K562 (cell line): ENCODE data around the gene CSNK1A1L. TPM values are rescaled to one million over a fixed set of nuclear protein-coding genes. Genes with fewer than 3 reads are reported as not detected.
A peak's percentile ranks its signal among the peaks of the same experiment; 100 is the strongest.

Experiments
- ATAC-seq: fragments of 200-7000 bp; cut with Tn5 transposase; 3 replicates; pipeline ENCODE4 v1.9.1; 2020; ENCODE audit warnings: moderate library complexity
- BruUV-seq: library from RNA; stranded (reverse); fragments of 400-500 nt; replicated peaks from 2 replicates; lab custom pipeline; 2021; lab: Mats Ljungman, UMichigan
- CTCF ChIA-PET: fragments of 300-600 bp; formaldehyde crosslinking; extraction: SDS; loops from one replicate; lab custom pipeline; 2021; ENCODE audit warnings: low intra/inter-chr PET ratio; lab: Yijun Ruan, JAX
- POLR2A ChIA-PET: fragments of 300-600, 350-650 bp; sonication (Branson Sonifier 250); formaldehyde crosslinking; extraction: SDS; loops from one replicate; lab custom pipeline; 2021; ENCODE audit warnings: antibody characterized with exemption, inconsistent platforms; lab: Yijun Ruan, JAX
- DNase-seq, 4 experiments: peaks; one replicate each; pipeline versions ENCODE4 v3.0.0 to v3.0.0-alpha.2; 2011 to 2018; ENCODE audit warnings: low spot score in 3 of 4, mixed read lengths in 3 of 4; ENCODE audit errors: extremely low read depth in 1 of 4
- FAIRE-seq: peaks from 2 replicates; lab custom pipeline; 2011; peaks lifted over from hg19 to GRCh38; lab: Jason Lieb, UNC
- H2AFZ ChIP-seq: 2 replicates; pipeline ENCODE4 v1.6.0; 2011; ENCODE audit warnings: low read depth, low read length, control low read depth, inconsistent platforms
- H3K27ac ChIP-seq: fragments of 200-600 bp; 3 replicates; pipeline ENCODE4 v1.8.0; 2011; ENCODE audit warnings: low read depth, mild to moderate bottlenecking, control low read depth, inconsistent platforms, low read length, moderate library complexity, mixed read lengths; ENCODE audit errors: extremely low read depth
- H3K27me3 ChIP-seq, 2 experiments: fragments of 300-600 bp in 1 of 2; 2 replicates in 1 of 2; 3 replicates in 1 of 2; pipeline versions ENCODE4 v1.6.0 to v1.8.0; 2011; ENCODE audit warnings: inconsistent platforms in 2 of 2, low read length in 2 of 2, mild to moderate bottlenecking in 1 of 2, mixed read lengths in 1 of 2, moderate library complexity in 1 of 2; ENCODE audit not compliant: control insufficient read depth in 2 of 2, insufficient read depth in 2 of 2
- H3K36me3 ChIP-seq: fragments of 300-600 bp; 3 replicates; pipeline ENCODE4 v1.8.0; 2011; ENCODE audit warnings: mild to moderate bottlenecking, low read length, inconsistent platforms; ENCODE audit not compliant: control insufficient read depth, insufficient read depth
- H3K4me1 ChIP-seq, 2 experiments: fragments of 200-600 bp in 1 of 2; replicated peaks in 1 of 2; 2 replicates in 1 of 2; 3 replicates in 1 of 2; pipeline versions ENCODE4 v1.5.1 to v1.8.0; 2011; ENCODE audit warnings: inconsistent platforms in 2 of 2, low read length in 2 of 2, mild to moderate bottlenecking in 1 of 2, mixed read lengths in 1 of 2, moderate library complexity in 1 of 2; ENCODE audit not compliant: control insufficient read depth in 2 of 2, insufficient read depth in 2 of 2
- H3K4me2 ChIP-seq: 2 replicates; pipeline ENCODE4 v1.6.1; 2011; ENCODE audit warnings: low read length, control low read depth, inconsistent platforms, mixed read lengths; ENCODE audit not compliant: insufficient read depth
- H3K4me3 ChIP-seq: fragments of 200-600 bp; sonication (generic), shearing (Covaris generic); 2 replicates; pipeline ENCODE4 v1.5.1; 2016; ENCODE audit warnings: control low read depth, inconsistent platforms
- H3K79me2 ChIP-seq: fragments of 200-600 bp; 3 replicates; pipeline ENCODE4 v1.8.0; 2011; ENCODE audit warnings: low read length, inconsistent platforms; ENCODE audit not compliant: control insufficient read depth, insufficient read depth
- H3K9ac ChIP-seq, 2 experiments: 2 replicates each; pipeline versions ENCODE4 v1.6.0 to v1.6.1; 2011; ENCODE audit warnings: low read depth in 2 of 2, low read length in 2 of 2, control low read depth in 1 of 2, inconsistent platforms in 1 of 2, mild to moderate bottlenecking in 1 of 2, mixed read lengths in 1 of 2; ENCODE audit not compliant: insufficient read depth in 1 of 2
- H3K9me1 ChIP-seq: one replicate; pipeline ENCODE4 v1.6.0; 2011; ENCODE audit warnings: inconsistent platforms, mild to moderate bottlenecking, low read length, moderate library complexity; ENCODE audit not compliant: control insufficient read depth, insufficient read depth
- H3K9me3 ChIP-seq: replicated peaks from 2 replicates; pipeline ENCODE4 v1.5.1; 2011; ENCODE audit warnings: low read depth, low read length, inconsistent platforms; ENCODE audit not compliant: control insufficient read depth, insufficient read depth
- H4K20me1 ChIP-seq: replicated peaks from 2 replicates; pipeline ENCODE4 v1.6.1; 2011; ENCODE audit warnings: low read length, inconsistent platforms, mixed read lengths; ENCODE audit not compliant: control insufficient read depth, insufficient read depth
- E2F4 ChIP-seq: sonication (generic); formaldehyde crosslinking; IDR thresholded peaks from 2 replicates; pipeline ENCODE4 v1.8.0; 2022; ENCODE audit warnings: mild to moderate bottlenecking, low read depth, missing genetic modification reagents
- KLF6 ChIP-seq: fragments of 250-450 bp; sonication (Bioruptor Pico); IDR thresholded peaks from 2 replicates; pipeline ENCODE4 v1.4.0; 2020; ENCODE audit warnings: mild to moderate bottlenecking, moderate library complexity, borderline replicate concordance
- NONO ChIP-seq, 2 experiments: fragments of 200-400 bp in 1 of 2; fragments of 450-650 bp in 1 of 2; formaldehyde crosslinking in 1 of 2; IDR thresholded peaks; 2 replicates each; pipeline ENCODE4 v1.6.1; 2017; ENCODE audit warnings: low read depth in 2 of 2, mild to moderate bottlenecking in 2 of 2, moderate library complexity in 2 of 2, low read length in 1 of 2
- TRIM24 ChIP-seq, 2 experiments: fragments of 450-650 bp; IDR thresholded peaks; 2 replicates each; pipeline ENCODE4 v1.6.1; 2016
- ZNF134 ChIP-seq: fragments of 250-450 bp; sonication (Bioruptor Pico); conservative IDR thresholded peaks from 2 replicates; pipeline ENCODE4 v1.4.0; 2020
- WGBS: fragments of 100-300 bp; shearing (Covaris generic); methylation state at CpG from one replicate; pipeline ENCODE4 v1.1.6; 2016; ENCODE audit warnings: low coverage, mixed read lengths; ENCODE audit not compliant: insufficient coverage; ENCODE audit errors: missing lambda C conversion rate; 5-methylcytosine and 5-hydroxymethylcytosine counted together
- in situ Hi-C: fragments of 300-500 bp; cut with MboI; formaldehyde crosslinking; loops from 4 replicates; pipeline ENCODE4 v1.15.0; 2018; ENCODE audit warnings: inconsistent platforms, mixed read lengths
- intact Hi-C: fragments of 100-400 bp; cut with micrococcal nuclease; formaldehyde crosslinking; loops from 2 replicates; pipeline ENCODE4 v1.14.2; 2022
- polyA plus RNA-seq, 8 experiments: library from polyadenylated mRNA; depleted of rRNA in 4 of 8; stranded (reverse) in 5 of 8; unstranded in 3 of 8; fragments of >200 nt; fragmentation: Nextera tagmentation in 2 of 8; fragmentation: Illumina TruSeq in 1 of 8; extraction: Ambion mirVana in 2 of 8; extraction: Trizol in 1 of 8; gene quantifications; 2 replicates each; pipeline versions ENCODE4 v1.2.1 to v1.2.3, GENCODE V29; 2011 to 2014; ENCODE audit warnings: inconsistent platforms in 1 of 8, missing spikeins in 1 of 8
- total RNA-seq, 7 experiments: library from RNA; depleted of rRNA in 6 of 7; stranded (reverse); fragments of >200 nt in 6 of 7; fragmentation: Illumina TruSeq in 2 of 7; extraction: Trizol in 2 of 7; gene quantifications; 2 replicates each; pipeline versions ENCODE4 v1.2.1 to v1.2.3, GENCODE V29; 2011 to 2021; ENCODE audit warnings: low replicate concordance in 1 of 7

Gene CSNK1A1L
- total and polyA plus RNA-seq, 9 of the 15 experiments (the other 6 are each of a cell fraction or from before 2014, with no cell fraction given): not detected

- TF ChIP-seq KLF6 (CRISPR knock-in tag) (no peak), E2F4 (CRISPR knock-in tag) (no peak), NONO (IDR thresholded peaks at IDR 0.05; ENCODE audit: low read depth in 2 of 2, low read length in 1 of 2) (no peak)
Measured at GRCh38 chr13:37090912-37091311, 14.6 kb downstream of the CSNK1A1L start (continued).

GRCh38 chr13:37089495-37089894 lies 16.0 kb downstream of the CSNK1A1L start:
- Histone ChIP-seq H2AFZ (no peak overlapping the region), H3K9ac (no peak overlapping the region), H3K4me1 (no peaks in the 10 kb centered on the region), H3K4me3 (no peak overlapping the region), H3K27ac (no peak overlapping the region), H3K9me1 (no peaks in the 10 kb centered on the region), H4K20me1 (no peaks in the 10 kb centered on the region), H3K9me3 (no peaks in the 10 kb centered on the region), H3K36me3 (no peaks in the 10 kb centered on the region), H3K27me3 (no peaks in the 10 kb centered on the region; a peak in 1 of 5 replicates), H3K4me2 (no peak overlapping the region), H3K79me2 (no peaks in the 10 kb centered on the region)
- CTCF ChIA-PET: no interaction called here
- POLR2A ChIA-PET: no interaction called here
- in situ Hi-C loops (loop anchor here (25.0 kb wide), 1 partner anchor 1798 kb away; no protein-coding TSS in a partner anchor), intact Hi-C loops (no loop called here)
- DNase-seq (no peak), ATAC-seq (no peak), FAIRE-seq (no peak)
- TF ChIP-seq ZNF134 (CRISPR knock-in tag): peak; percentile 85
- TF ChIP-seq TRIM24 (IDR thresholded peaks at IDR 0.05): no peak
- BruUV-seq: no TSS peak
- 7% methylated on average over 3 of the region's 3 CpGs for WGBS
